Esophagus squamous epithelium (tissue), 4 donors: ENCODE results near the gene DOP1A.

ENCODE experiments used
- CTCF ChIP-seq, 6 experiments: fragments of 450-650 bp in 4 of 6; fragments of 200-600 bp in 2 of 6; sonication (generic) in 2 of 6; IDR thresholded peaks; one replicate each; pipeline ENCODE4 v1.5.1; 2016 to 2019; ENCODE audit warnings: antibody characterized with exemption in 6 of 6, mild to moderate bottlenecking in 4 of 6, moderate library complexity in 4 of 6
- POLR2A ChIP-seq, 4 donors: fragments of 450-650 bp; IDR thresholded peaks; one replicate each; pipeline ENCODE4 v1.6.1; 2017; ENCODE audit warnings: antibody characterized with exemption in 4 of 4, mild to moderate bottlenecking in 4 of 4, moderate library complexity in 3 of 4

DNA sequence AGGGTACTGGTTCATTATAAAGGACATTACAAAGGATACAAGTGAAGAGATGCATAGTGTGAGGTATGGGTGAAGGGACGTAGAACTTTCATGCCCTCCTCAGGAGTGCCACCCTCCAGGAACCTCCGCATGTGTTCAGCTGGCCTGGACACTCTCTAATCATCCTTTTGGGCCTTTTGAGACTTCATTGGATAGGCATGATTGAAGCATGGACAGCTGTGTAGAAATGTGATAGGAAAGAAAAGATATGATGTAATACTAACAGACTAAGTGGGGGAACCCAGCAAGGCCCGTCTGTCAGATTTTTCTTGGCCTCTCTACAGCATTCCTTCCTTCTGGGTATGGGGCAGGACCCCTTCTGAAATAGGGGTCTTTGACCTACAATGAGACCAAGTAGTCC is 31.1 kb downstream of the DOP1A start:
- TF ChIP-seq CTCF (IDR thresholded peaks at IDR 0.05) (no peak), POLR2A (IDR thresholded peaks at IDR 0.05) (no peak)
